ENCODE measurements around the gene DDX6.
"Not testable (repeated sequence)": the region's sequence is repeated elsewhere in the genome, so short reads cannot be mapped to it uniquely, and the experiment has no call there.

GRCh38 chr11:118717221-118717620 lies 73.7 kb downstream of the DDX6 start:
- TF ChIP-seq POLR2A (IDR thresholded peaks at IDR 0.05); CTCF (IDR thresholded peaks at IDR 0.05 in 4 of 5, conservative IDR thresholded peaks at IDR 0.05 in 1 of 5): not testable (repeated sequence)

Measured in gastrocnemius medialis (tissue), 4 donors.